LNCaP clone FGC (cell line): ENCODE measurements around the gene ASAP2.

ENCODE experiments used
- DNase-seq: peaks from one replicate; pipeline ENCODE4 v3.0.0-alpha.2; 2011; ENCODE audit warnings: low read depth
- H3K4me3 ChIP-seq: 2 replicates; pipeline ENCODE4 v1.5.1; 2011; ENCODE audit warnings: mild to moderate bottlenecking, low read depth, low read length, control low read depth
- TF ChIP-seq, protein P1 (sequence below): IDR thresholded peaks from 2 replicates; pipeline ENCODE4 v1.5.1; 2012; ENCODE audit warnings: mild to moderate bottlenecking; ENCODE audit not compliant: control insufficient read depth, insufficient read depth; ENCODE audit errors: extremely low read depth

The ASAP2 gene

DNA sequence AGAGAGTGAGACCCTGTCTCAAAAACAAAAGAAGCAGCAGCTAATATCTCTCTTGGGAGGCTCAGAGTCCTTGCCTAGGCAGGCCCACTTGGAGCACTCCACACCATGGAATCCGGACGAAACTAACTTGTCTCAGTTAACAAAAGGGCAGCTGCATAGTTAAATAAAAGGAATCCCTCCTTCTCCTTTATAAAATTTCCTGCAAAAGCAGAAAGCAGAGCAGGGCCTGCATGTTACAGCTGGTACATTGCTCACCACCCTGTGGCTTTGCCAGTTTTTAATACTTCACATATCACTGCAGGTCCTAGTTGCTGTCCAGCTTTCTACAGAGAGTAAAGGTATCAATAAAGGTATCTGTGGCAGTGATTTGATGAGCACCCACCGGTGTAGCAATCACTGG, 93.6 kb downstream of the ASAP2 start:
- TF ChIP-seq, protein P1, sequence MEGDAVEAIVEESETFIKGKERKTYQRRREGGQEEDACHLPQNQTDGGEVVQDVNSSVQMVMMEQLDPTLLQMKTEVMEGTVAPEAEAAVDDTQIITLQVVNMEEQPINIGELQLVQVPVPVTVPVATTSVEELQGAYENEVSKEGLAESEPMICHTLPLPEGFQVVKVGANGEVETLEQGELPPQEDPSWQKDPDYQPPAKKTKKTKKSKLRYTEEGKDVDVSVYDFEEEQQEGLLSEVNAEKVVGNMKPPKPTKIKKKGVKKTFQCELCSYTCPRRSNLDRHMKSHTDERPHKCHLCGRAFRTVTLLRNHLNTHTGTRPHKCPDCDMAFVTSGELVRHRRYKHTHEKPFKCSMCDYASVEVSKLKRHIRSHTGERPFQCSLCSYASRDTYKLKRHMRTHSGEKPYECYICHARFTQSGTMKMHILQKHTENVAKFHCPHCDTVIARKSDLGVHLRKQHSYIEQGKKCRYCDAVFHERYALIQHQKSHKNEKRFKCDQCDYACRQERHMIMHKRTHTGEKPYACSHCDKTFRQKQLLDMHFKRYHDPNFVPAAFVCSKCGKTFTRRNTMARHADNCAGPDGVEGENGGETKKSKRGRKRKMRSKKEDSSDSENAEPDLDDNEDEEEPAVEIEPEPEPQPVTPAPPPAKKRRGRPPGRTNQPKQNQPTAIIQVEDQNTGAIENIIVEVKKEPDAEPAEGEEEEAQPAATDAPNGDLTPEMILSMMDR, result no peak
- H3K4me3 ChIP-seq, result no peak overlapping the region
- DNase-seq, result no peak

DNA sequence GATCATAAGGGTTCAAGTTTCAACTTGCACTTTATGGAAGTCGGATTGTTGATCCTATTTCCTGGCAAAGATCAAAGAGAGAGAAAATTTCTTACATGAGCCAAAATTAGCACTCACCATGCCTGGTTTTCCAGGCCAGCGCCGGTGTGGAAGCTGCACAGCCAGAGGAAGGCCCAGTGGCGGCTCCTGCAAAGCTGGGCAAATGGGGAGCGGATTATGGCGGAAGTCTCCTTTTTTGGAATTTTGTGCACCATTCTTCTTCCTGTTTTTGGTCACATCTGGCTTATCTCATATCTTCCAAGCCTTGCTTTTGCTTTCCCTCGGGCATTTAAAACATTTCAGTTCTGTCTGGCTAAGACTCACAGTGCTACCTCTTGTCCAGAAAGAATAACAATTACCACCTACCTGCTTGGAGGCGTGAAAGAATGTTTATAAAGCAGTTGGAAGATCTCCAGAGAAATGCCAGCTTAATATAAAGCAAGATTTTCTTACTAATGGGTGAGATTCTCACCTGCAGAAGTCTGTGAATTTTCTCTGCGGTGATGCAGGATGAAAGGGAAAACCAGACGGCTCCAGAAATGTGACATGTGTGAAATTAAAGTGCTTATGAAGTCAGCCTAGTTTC, 94.3 kb downstream of the ASAP2 start:
- H3K4me3 ChIP-seq, result no peak overlapping the region
- TF ChIP-seq, protein P1, result no peak
- DNase-seq, result no peak

DNA sequence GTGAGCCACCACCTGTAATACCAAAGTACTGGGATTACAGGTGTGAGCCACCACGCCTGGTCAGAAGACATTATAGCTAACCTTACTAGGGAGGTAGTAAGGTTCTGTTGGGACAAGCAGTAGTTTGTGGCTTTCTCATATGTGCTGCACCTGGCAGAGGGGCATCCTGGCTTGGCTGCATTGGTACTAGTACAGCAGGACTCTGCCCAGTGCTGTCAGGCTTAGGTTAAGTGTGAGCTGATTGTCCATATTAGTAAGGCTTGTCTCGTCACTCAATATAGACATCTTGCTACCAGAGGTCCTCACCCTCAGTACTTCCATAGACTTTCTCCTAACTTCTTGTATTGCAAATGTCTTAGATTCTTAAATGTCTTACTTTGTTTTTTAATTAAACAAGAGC, 96.1 kb downstream of the ASAP2 start:
- no peak overlapping the region for H3K4me3 ChIP-seq
- TF ChIP-seq, protein P1, result no peak
- DNase-seq, result no peak

DNA sequence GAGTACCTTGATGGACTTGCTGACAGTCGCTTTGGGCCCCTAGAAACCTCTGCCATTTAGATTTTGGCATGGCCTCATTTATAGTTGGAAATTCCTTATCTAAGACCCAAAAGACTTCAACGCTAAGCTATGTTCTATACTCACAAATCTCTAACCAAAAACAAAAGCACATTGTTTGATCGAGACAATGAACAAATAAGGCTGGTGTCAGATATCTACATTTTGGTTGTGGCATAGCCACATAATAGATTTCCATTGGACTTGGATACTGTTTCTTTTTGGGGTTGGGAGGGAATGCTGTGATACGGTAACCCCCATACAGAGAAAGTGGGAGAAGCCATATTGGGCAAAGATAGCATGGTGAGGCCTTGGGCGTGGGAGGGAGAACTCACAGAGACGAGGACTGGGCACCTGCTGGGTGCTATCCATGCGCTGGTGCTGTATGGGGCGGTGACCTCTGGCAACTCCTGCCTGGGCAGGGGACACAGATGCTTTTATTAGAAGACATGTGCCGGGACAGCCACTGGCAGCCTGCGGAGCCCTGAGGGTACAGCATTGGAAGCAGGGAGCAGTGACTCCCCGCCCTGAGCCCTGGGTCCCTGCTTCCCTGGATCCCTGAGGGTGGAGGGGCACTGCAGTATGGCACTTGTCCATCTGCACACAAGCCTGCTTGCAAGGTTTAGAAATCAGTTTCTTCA, 97.1 kb downstream of the ASAP2 start:
- no peak for DNase-seq
- H3K4me3 ChIP-seq, result no peak overlapping the region
- TF ChIP-seq, protein P1, result no peak

DNA sequence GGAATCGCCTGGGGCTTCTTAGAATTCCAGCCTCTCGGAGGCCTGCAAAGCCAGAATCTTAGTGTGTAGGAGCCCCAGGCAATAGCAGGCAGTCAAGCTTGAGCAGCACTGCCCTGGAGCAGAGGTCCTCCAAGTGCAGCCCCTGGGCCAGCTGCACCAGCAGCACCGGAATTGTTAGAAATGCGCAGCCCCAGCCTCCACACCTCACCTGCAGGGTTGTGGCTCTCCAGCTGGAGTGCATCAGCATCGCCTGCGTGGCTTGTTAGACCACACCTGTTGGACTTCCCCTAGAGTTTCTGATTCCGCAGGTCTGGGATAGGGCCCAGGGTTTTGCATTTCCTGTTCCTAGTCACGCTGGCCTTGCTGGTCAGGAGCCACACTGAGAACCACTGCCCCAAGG, 100.3 kb downstream of the ASAP2 start:
- H3K4me3 ChIP-seq, result no peak overlapping the region
- TF ChIP-seq, protein P1, result no peak
- DNase-seq, result no peak

DNA sequence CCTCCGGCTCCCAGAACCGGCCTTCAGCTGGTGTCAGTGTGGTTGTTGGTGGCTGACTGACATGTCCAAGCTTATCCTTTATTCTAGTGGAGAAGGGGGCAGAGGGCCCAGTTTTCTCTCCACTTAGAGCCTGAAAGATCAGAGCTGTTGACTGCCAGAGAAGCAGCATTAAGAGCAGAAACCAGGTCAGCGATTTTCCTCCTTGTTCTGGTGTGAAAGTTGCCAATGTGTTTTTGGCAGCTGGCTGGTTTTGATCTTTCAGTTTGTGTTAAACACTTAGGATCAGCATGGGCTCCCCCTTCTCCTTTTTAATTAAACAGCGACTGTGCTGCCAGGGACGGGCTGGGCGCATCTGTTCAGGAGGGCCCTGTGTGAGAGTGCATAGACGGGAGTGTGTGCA, 100.9 kb downstream of the ASAP2 start:
- DNase-seq, result no peak

More for the DNA sequence above, 100.9 kb downstream of the ASAP2 start:
- H3K4me3 ChIP-seq, result no peak overlapping the region
- TF ChIP-seq, protein P1, result no peak
